GM23338 (cell line): ENCODE results near the gene PDE2A. TPM values are rescaled to one million over a fixed set of nuclear protein-coding genes. Genes with fewer than 3 reads are reported as not detected.

Experiments
- ATAC-seq: fragments of 200-7000 bp; cut with Tn5 transposase; 3 replicates; pipeline ENCODE4 v1.9.1; 2020
- DNase-seq: peaks from one replicate; pipeline ENCODE4 v3.0.0-alpha.2; 2015; ENCODE audit warnings: low spot score
- H2AFZ ChIP-seq: fragments of 200-600 bp; sonication (generic); 2 replicates; pipeline ENCODE4 v1.8.0; 2016; ENCODE audit warnings: antibody characterized with exemption, mild to moderate bottlenecking, moderate library complexity
- H3F3A ChIP-seq: fragments of 200-600 bp; sonication (generic); replicated peaks from 2 replicates; pipeline ENCODE4 v1.8.0; 2017; ENCODE audit warnings: antibody characterized with exemption, mixed run types, low read depth
- H3K27ac ChIP-seq: fragments of 200-600 bp; sonication (generic); 2 replicates; pipeline ENCODE4 v1.6.1; 2016; ENCODE audit warnings: low read depth
- H3K27me3 ChIP-seq: fragments of 200-600 bp; sonication (generic); 2 replicates; pipeline ENCODE4 v1.8.0; 2016; ENCODE audit warnings: mild to moderate bottlenecking, mixed run types, moderate library complexity; ENCODE audit not compliant: insufficient read depth
- H3K36me3 ChIP-seq: fragments of 200-600 bp; sonication (generic); 2 replicates; pipeline ENCODE4 v1.8.0; 2016; ENCODE audit warnings: mild to moderate bottlenecking; ENCODE audit not compliant: insufficient read depth
- H3K4me1 ChIP-seq: fragments of 200-600 bp; sonication (generic); 2 replicates; pipeline ENCODE4 v1.8.0; 2016; ENCODE audit warnings: mild to moderate bottlenecking, moderate library complexity; ENCODE audit not compliant: insufficient read depth
- H3K4me2 ChIP-seq: fragments of 200-600 bp; sonication (generic); 2 replicates; pipeline ENCODE4 v1.7.1; 2017; ENCODE audit warnings: mixed run types
- H3K4me3 ChIP-seq: fragments of 200-600 bp; sonication (generic); 2 replicates; pipeline ENCODE4 v1.6.1; 2016; ENCODE audit warnings: mixed run types
- H3K79me2 ChIP-seq: fragments of 200-600 bp; sonication (generic); replicated peaks from 2 replicates; pipeline ENCODE4 v1.8.0; 2017; ENCODE audit warnings: mild to moderate bottlenecking; ENCODE audit not compliant: insufficient read depth
- H3K9me2 ChIP-seq: fragments of 200-600 bp; sonication (generic); 2 replicates; pipeline ENCODE4 v1.8.0; 2017; ENCODE audit not compliant: insufficient read depth
- H4K20me1 ChIP-seq: fragments of 200-600 bp; sonication (generic); replicated peaks from 2 replicates; pipeline ENCODE4 v1.8.0; 2017; ENCODE audit warnings: mild to moderate bottlenecking; ENCODE audit not compliant: insufficient read depth
- H3K27ac Mint-ChIP-seq: 2 replicates; pipeline ENCODE4 v1.8.0; 2020; ENCODE audit warnings: inconsistent platforms, mild to moderate bottlenecking, moderate library complexity, mixed read lengths
- H3K27me3 Mint-ChIP-seq: 3 replicates; pipeline ENCODE4 v1.8.0; 2022; ENCODE audit warnings: low read depth, mild to moderate bottlenecking, moderate library complexity, mixed read lengths, inconsistent platforms; ENCODE audit not compliant: insufficient read depth, poor library complexity
- H3K36me3 Mint-ChIP-seq: 3 replicates; pipeline ENCODE4 v1.8.0; 2021; ENCODE audit warnings: low read depth, mild to moderate bottlenecking, inconsistent platforms, moderate library complexity, mixed read lengths
- H3K4me1 Mint-ChIP-seq: 3 replicates; pipeline ENCODE4 v1.8.0; 2020; ENCODE audit warnings: mild to moderate bottlenecking, inconsistent platforms, mixed read lengths
- H3K4me3 Mint-ChIP-seq: 3 replicates; pipeline ENCODE4 v1.8.0; 2021; ENCODE audit warnings: moderate library complexity, mild to moderate bottlenecking, inconsistent platforms, mixed read lengths
- H3K9me3 Mint-ChIP-seq: 3 replicates; pipeline ENCODE4 v1.8.0; 2020; ENCODE audit warnings: moderate library complexity, mild to moderate bottlenecking, inconsistent platforms, mixed read lengths
- CREB1 ChIP-seq: fragments of 250-450 bp; sonication (Bioruptor Pico); IDR thresholded peaks from 2 replicates; pipeline ENCODE4 v1.5.0; 2020; ENCODE audit warnings: low read depth, mild to moderate bottlenecking, moderate library complexity
- CTCF ChIP-seq, 2 experiments: fragments of 200-600 bp in 1 of 2; sonication (generic) in 1 of 2; conservative IDR thresholded peaks; 2 replicates each; pipeline versions ENCODE4 v1.5.1 to v1.6.1; 2016 to 2017; ENCODE audit warnings: antibody characterized with exemption in 2 of 2, low read depth in 2 of 2, mild to moderate bottlenecking in 2 of 2, moderate library complexity in 1 of 2
- ETS1 ChIP-seq: IDR thresholded peaks from 2 replicates; pipeline ENCODE4 v1.6.1; 2016; ENCODE audit warnings: antibody characterized with exemption
- EZH2 ChIP-seq: fragments of 200-600 bp; sonication (generic); IDR thresholded peaks from one replicate; pipeline ENCODE4 v1.8.0; 2017; ENCODE audit warnings: antibody characterized with exemption, mild to moderate bottlenecking, low read depth; ENCODE audit not compliant: unreplicated experiment
- EZH2phosphoT487 ChIP-seq: fragments of 200-600 bp; sonication (generic); IDR thresholded peaks from one replicate; pipeline ENCODE4 v1.8.1; 2018; ENCODE audit warnings: antibody characterized with exemption; ENCODE audit not compliant: unreplicated experiment
- JUNB ChIP-seq: IDR thresholded peaks from one replicate; pipeline ENCODE4 v1.6.1; 2016; ENCODE audit warnings: antibody characterized with exemption; ENCODE audit not compliant: unreplicated experiment
- NANOG ChIP-seq: IDR thresholded peaks from 2 replicates; pipeline ENCODE4 v1.6.1; 2016; ENCODE audit warnings: antibody characterized with exemption, borderline replicate concordance
- POLR2AphosphoS5 ChIP-seq: IDR thresholded peaks from 2 replicates; pipeline ENCODE4 v1.6.1; 2016; ENCODE audit warnings: antibody characterized with exemption, low read depth
- REST ChIP-seq: IDR thresholded peaks from one replicate; pipeline ENCODE4 v1.6.1; 2018; ENCODE audit warnings: antibody characterized with exemption; ENCODE audit not compliant: unreplicated experiment
- STAT1 ChIP-seq: IDR thresholded peaks from one replicate; pipeline ENCODE4 v1.6.1; 2016; ENCODE audit warnings: antibody characterized with exemption; ENCODE audit not compliant: unreplicated experiment
- ZNF114 ChIP-seq: fragments of 250-450 bp; sonication (Bioruptor Pico); IDR thresholded peaks from 2 replicates; pipeline ENCODE4 v1.5.0; 2020; ENCODE audit warnings: mild to moderate bottlenecking, moderate library complexity
- ZNF331 ChIP-seq: fragments of 250-450 bp; sonication (Bioruptor Pico); IDR thresholded peaks from 2 replicates; pipeline ENCODE4 v1.5.0; 2020; ENCODE audit warnings: low read depth, mild to moderate bottlenecking, moderate library complexity
- ZNF462 ChIP-seq: fragments of 250-450 bp; sonication (Bioruptor Pico); IDR thresholded peaks from 2 replicates; pipeline ENCODE4 v1.5.0; 2020; ENCODE audit warnings: mild to moderate bottlenecking, moderate library complexity
- polyA plus RNA-seq: library from polyadenylated mRNA; unstranded; fragments of >200 nt; fragmentation: Nextera tagmentation; extraction: Ambion mirVana; gene quantifications from 2 replicates; pipeline ENCODE4 v1.2.1, GENCODE V29; 2016
- total RNA-seq: library from RNA; depleted of rRNA; stranded (reverse); fragments of >200 nt; shearing (Covaris generic); gene quantifications from 2 replicates; pipeline ENCODE4 v1.2.3, GENCODE V29; 2014

The PDE2A gene
- total and polyA plus RNA-seq, 2 experiments from 2014 or later, result 4.3 to 16.2 TPM

GRCh38 chr11:72613450-72613849, 60.8 kb downstream of the PDE2A start:
- H3K27ac Mint-ChIP-seq, result no peak overlapping the region
- no peak overlapping the region for H3K27ac ChIP-seq
- H3K79me2 ChIP-seq, result no peaks in the 10 kb centered on the region
- H2AFZ ChIP-seq, result no peak overlapping the region
- H3K4me3 Mint-ChIP-seq, result no peak overlapping the region
- H3K9me3 Mint-ChIP-seq, result no peaks in the 10 kb centered on the region
- no peaks in the 10 kb centered on the region for H3K36me3 Mint-ChIP-seq
- TF ChIP-seq JUNB (no peak), ZNF114 (CRISPR knock-in tag) (no peak), ETS1 (no peak), POLR2AphosphoS5 (no peak), EZH2phosphoT487 (no peak), CREB1 (CRISPR knock-in tag) (no peak), STAT1 (no peak), NANOG (no peak), CTCF (conservative IDR thresholded peaks at IDR 0.05; ENCODE audit: low read depth in 2 of 2) (no peak), REST (no peak), ZNF462 (CRISPR knock-in tag) (no peak), EZH2 (no peak), ZNF331 (no peak)
- H3K4me3 ChIP-seq, result no peak overlapping the region
- no peak overlapping the region for H3K4me2 ChIP-seq
- no peaks in the 10 kb centered on the region for H4K20me1 ChIP-seq
- ATAC-seq (no peak), DNase-seq (no peak)
- no peaks in the 10 kb centered on the region for H3K4me1 ChIP-seq
- no peaks in the 10 kb centered on the region for H3F3A ChIP-seq
- 0 out of 2 replicates have a peak, but pooled peaks cover 3% of the 10 kb centered on the region for H3K9me2 ChIP-seq
- peaks cover 22% of the 10 kb centered on the region for H3K4me1 Mint-ChIP-seq
- H3K27me3 Mint-ChIP-seq, result peaks cover 9% of the 10 kb centered on the region
- no peaks in the 10 kb centered on the region for H3K27me3 ChIP-seq
- H3K36me3 ChIP-seq, result no peaks in the 10 kb centered on the region
